Activated CD8-positive, alpha-beta T cell treated with anti-CD3 and anti-CD28 coated beads, Interleukin-2, amount 10 ng/mL, durations not matched to agents 7 days and 5 days (primary cell): Measurements from ENCODE around the gene PPP2R5A. TPM values are rescaled to one million over a fixed set of nuclear protein-coding genes. Genes with fewer than 3 reads are reported as not detected.
A peak's percentile ranks its signal among the peaks of the same experiment; 100 is the strongest.

Source experiments
- ATAC-seq: fragments of 150-1000 bp; cut with Tn5 transposase; one replicate; pipeline ENCODE4 v1.10.0; 2021; ENCODE audit warnings: moderate library complexity
- CTCF ChIA-PET: fragments of 350-600 bp; sonication (Branson Sonifier 250); formaldehyde crosslinking; loops from one replicate; lab custom pipeline; 2021; ENCODE audit warnings: antibody characterized with exemption; lab: Charles Lee
- POLR2A ChIA-PET: fragments of 350-600 bp; sonication (Branson Sonifier 250); formaldehyde crosslinking; loops from one replicate; lab custom pipeline; 2021; ENCODE audit warnings: antibody characterized with exemption; lab: Charles Lee
- DNase-seq: peaks from one replicate; pipeline ENCODE4 v3.0.0-alpha.2; 2020
- H3K27ac Mint-ChIP-seq: one replicate; pipeline ENCODE4 v1.8.0; 2021; ENCODE audit warnings: mild to moderate bottlenecking, mixed read lengths
- H3K27me3 Mint-ChIP-seq: one replicate; pipeline ENCODE4 v1.8.0; 2021; ENCODE audit warnings: low read depth, mixed read lengths
- H3K36me3 Mint-ChIP-seq: one replicate; pipeline ENCODE4 v1.8.0; 2021; ENCODE audit warnings: low read depth, mixed read lengths
- H3K4me1 Mint-ChIP-seq: one replicate; pipeline ENCODE4 v1.8.0; 2021; ENCODE audit warnings: low read depth, mixed read lengths
- H3K4me3 Mint-ChIP-seq: one replicate; pipeline ENCODE4 v1.8.0; 2021; ENCODE audit warnings: mild to moderate bottlenecking, mixed read lengths
- H3K9me3 Mint-ChIP-seq: one replicate; pipeline ENCODE4 v1.8.0; 2022; ENCODE audit warnings: mixed read lengths; ENCODE audit not compliant: insufficient read depth
- total RNA-seq, 2 experiments: library from RNA; stranded (reverse); gene quantifications; one replicate each; pipeline ENCODE4 v1.2.3, GENCODE V29; 2021

Gene PPP2R5A
- total RNA-seq, 2 experiments from 2014 or later: 66.7 to 72.3 TPM

- no peak for ATAC-seq
- H3K36me3 Mint-ChIP-seq: no peaks in the 10 kb centered on the region
- no peak for DNase-seq
- H3K4me3 Mint-ChIP-seq: no peak overlapping the region
- ChIA-PET POLR2A (interaction anchor here (0.6 to 1.4 kb wide), 3 partner anchors 16 to 19 kb away, joined by 3 to 4 read pairs (median 3); no protein-coding TSS in a partner anchor), CTCF (interaction anchor here (0.6 to 2.3 kb wide), 3 partner anchors 17 to 231 kb away, joined by 3 to 5 read pairs (median 3); partner anchors contain the start of genes DTL and INTS7)
- peaks cover 23% of the 10 kb centered on the region for H3K27me3 Mint-ChIP-seq
- peaks cover 7% of the 10 kb centered on the region for H3K4me1 Mint-ChIP-seq
- H3K9me3 Mint-ChIP-seq: no peaks in the 10 kb centered on the region
- no peak overlapping the region for H3K27ac Mint-ChIP-seq
Measured at GRCh38 chr1:212267017-212267416, 18.2 kb upstream of the PPP2R5A start.

GRCh38 chr1:212267460-212267859 is 17.8 kb upstream of the PPP2R5A start:
- DNase-seq (no peak), ATAC-seq (no peak)
- ChIA-PET POLR2A (interaction anchor here (0.6 to 1.4 kb wide), 2 partner anchors 17 to 19 kb away, joined by 3 to 4 read pairs; no protein-coding TSS in a partner anchor), CTCF (interaction anchor here (0.6 to 0.9 kb wide), 2 partner anchors 98 to 232 kb away, joined by 3 read pairs; partner anchors contain the start of genes DTL and INTS7)
- H3K4me3 Mint-ChIP-seq: no peak overlapping the region
- H3K9me3 Mint-ChIP-seq: no peaks in the 10 kb centered on the region
- H3K4me1 Mint-ChIP-seq: peaks cover 6% of the 10 kb centered on the region
- peaks cover 23% of the 10 kb centered on the region for H3K27me3 Mint-ChIP-seq
- no peak overlapping the region for H3K27ac Mint-ChIP-seq
- H3K36me3 Mint-ChIP-seq: no peaks in the 10 kb centered on the region

- Mint-ChIP-seq H3K36me3 (no peaks in the 10 kb centered on the region), H3K4me1 (peaks cover 6% of the 10 kb centered on the region)
- CTCF ChIA-PET: interaction anchor here (0.6 to 2.6 kb wide), 5 partner anchors 13 to 328 kb away, joined by 3 to 7 read pairs (median 4); no protein-coding TSS in a partner anchor
Measured at GRCh38 chr1:212269306-212269705, 15.9 kb upstream of the PPP2R5A start.

DNA sequence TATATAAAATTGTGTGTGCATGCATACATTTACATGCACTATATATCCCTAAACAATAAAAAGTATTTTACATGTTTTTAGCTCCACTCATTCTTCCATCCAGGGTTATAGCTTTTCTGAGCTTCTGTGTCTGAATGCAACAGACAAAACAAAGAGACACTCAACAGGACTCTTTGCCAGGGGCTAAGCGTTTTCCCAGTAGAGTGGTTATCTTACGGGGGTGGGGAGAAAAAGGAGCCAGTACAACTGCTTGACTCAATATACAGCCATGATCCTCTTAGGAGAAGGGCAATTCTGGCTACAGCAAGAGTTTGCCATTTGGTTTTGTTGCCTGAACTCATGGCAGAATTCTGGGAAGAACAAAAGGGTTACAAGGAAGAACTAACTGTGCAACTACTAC is 14.6 kb upstream of the PPP2R5A start:
- ATAC-seq: no peak
- Mint-ChIP-seq H3K4me1 (peaks cover 6% of the 10 kb centered on the region), H3K36me3 (no peaks in the 10 kb centered on the region), H3K9me3 (no peaks in the 10 kb centered on the region), H3K27me3 (peaks cover 21% of the 10 kb centered on the region), H3K27ac (no peak overlapping the region), H3K4me3 (no peak overlapping the region)
- ChIA-PET POLR2A (interaction anchor here (2.4 kb wide), 1 partner anchor 13 kb away, joined by 11 read pairs; no protein-coding TSS in a partner anchor), CTCF (interaction anchor here (1.2 to 2.6 kb wide), 4 partner anchors 9 to 200 kb away, joined by 3 to 7 read pairs (median 4); no protein-coding TSS in a partner anchor)
- no peak for DNase-seq

More at GRCh38 chr1:212269306-212269705, 15.9 kb upstream of the PPP2R5A start:
- peaks cover 23% of the 10 kb centered on the region for H3K27me3 Mint-ChIP-seq
- ATAC-seq (no peak), DNase-seq (no peak)
- no peak overlapping the region for H3K27ac Mint-ChIP-seq
- no peaks in the 10 kb centered on the region for H3K9me3 Mint-ChIP-seq
- H3K4me3 Mint-ChIP-seq: no peak overlapping the region
- POLR2A ChIA-PET: interaction anchor here (2.4 kb wide), 1 partner anchor 15 kb away, joined by 11 read pairs; no protein-coding TSS in a partner anchor

DNA sequence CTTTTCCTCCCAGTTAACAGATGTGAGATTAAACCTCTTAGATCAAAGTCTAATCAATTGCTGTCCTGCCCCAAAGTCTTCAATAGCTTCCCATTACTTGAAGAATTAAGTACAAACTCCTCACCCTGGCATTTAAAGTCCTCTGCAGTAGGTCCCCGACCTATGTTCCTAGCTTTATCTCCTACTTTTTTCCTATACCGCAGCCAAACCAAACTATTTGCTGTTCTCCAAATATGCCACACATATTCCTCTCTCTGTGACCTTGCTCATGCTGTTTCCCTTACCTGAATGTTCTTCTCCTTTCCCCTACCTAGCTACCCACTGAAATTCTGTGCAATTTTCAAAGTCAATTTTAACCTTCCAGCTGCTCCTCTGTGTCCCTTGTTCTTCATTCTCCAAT is 14.0 kb upstream of the PPP2R5A start:
- ChIA-PET CTCF (interaction anchor here (0.9 to 1.8 kb wide), 3 partner anchors 10 to 206 kb away, joined by 3 to 4 read pairs (median 3); no protein-coding TSS in a partner anchor), POLR2A (interaction anchor here (2.4 kb wide), 1 partner anchor 13 kb away, joined by 11 read pairs; no protein-coding TSS in a partner anchor)
- Mint-ChIP-seq H3K4me3 (no peak overlapping the region), H3K4me1 (peaks cover 6% of the 10 kb centered on the region), H3K27ac (no peak overlapping the region), H3K27me3 (peaks cover 21% of the 10 kb centered on the region), H3K36me3 (no peaks in the 10 kb centered on the region), H3K9me3 (no peaks in the 10 kb centered on the region)
- no peak for ATAC-seq
- DNase-seq: no peak

DNA sequence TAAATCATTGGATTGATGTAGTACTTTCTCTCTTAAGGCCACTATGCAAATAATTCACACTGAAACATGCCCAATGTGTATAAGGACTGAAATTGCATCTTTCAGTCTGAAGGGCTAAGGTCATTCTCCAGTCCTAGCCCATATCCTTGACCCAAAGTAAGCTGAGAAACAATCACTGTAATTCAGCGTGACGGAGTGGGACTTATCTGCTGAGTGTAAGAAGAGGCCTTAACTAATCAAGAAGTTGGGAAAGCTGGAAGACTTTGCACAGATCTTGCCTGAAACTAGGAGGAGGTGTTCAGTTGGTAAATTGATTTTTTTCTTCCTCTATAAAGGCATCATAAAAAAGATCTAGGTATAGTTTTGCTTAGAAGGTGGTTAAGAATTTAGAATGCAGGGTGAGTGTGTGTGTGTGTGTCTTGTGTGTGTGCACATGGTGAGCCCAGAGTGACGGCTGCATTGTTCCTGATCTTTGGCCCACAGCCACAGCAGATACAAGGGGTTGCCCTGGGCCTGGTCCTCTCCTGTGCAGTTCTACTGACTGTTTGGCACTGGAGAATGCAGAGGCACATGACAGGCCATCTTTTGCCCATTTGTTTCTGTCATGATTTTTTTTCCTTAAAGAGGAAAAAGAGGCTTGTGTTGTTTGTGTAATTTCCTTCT is 13.3 kb upstream of the PPP2R5A start:
- no peak overlapping the region for H3K4me3 Mint-ChIP-seq
- ChIA-PET CTCF (interaction anchor here (0.9 to 1.8 kb wide), 3 partner anchors 11 to 205 kb away, joined by 3 to 4 read pairs (median 3); no protein-coding TSS in a partner anchor), POLR2A (interaction anchor here (1.2 kb wide), 1 partner anchor 15 kb away, joined by 3 read pairs; no protein-coding TSS in a partner anchor)

GRCh38 chr1:212281590-212281989 is 3.6 kb upstream of the PPP2R5A start:
- H3K27ac Mint-ChIP-seq: no peak overlapping the region

More for the DNA sequence above, 13.3 kb upstream of the PPP2R5A start:
- DNase-seq: no peak
- Mint-ChIP-seq H3K27me3 (peaks cover 19% of the 10 kb centered on the region), H3K4me1 (peaks cover 6% of the 10 kb centered on the region), H3K27ac (no peak overlapping the region), H3K9me3 (no peaks in the 10 kb centered on the region), H3K36me3 (no peaks in the 10 kb centered on the region)
- no peak for ATAC-seq

DNA sequence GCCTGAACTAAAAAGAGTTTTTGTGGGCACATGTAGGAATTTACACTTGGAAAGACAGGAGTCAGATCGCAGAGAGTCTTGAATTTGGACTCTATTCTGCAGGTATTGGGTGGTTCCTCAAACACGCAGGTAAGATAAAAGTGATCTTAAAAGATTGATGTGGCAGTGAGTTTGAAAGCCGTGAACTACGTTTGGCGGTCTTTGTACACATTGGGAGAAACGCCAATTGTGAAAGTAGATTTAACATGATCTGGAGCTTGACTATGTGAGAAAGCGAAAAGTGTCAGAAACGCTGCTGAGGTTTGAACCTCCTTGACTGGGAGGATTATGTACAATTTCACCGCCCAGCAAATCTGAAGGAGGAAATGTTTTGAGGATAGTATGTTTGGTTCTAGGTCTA is 1.5 kb upstream of the PPP2R5A start:
- POLR2A ChIA-PET: interaction anchor here (1.0 to 2.1 kb wide), 4 partner anchors 14 to 236 kb away, joined by 3 to 11 read pairs (median 4); no protein-coding TSS in a partner anchor
- H3K4me1 Mint-ChIP-seq: peaks cover 28% of the 10 kb centered on the region
- ATAC-seq: no peak

More at GRCh38 chr1:212281590-212281989, 3.6 kb upstream of the PPP2R5A start:
- Mint-ChIP-seq H3K9me3 (no peaks in the 10 kb centered on the region), H3K36me3 (peaks cover 9% of the 10 kb centered on the region), H3K4me1 (peaks cover 18% of the 10 kb centered on the region), H3K4me3 (no peak overlapping the region), H3K27me3 (peaks cover 1% of the 10 kb centered on the region)
- POLR2A ChIA-PET: no interaction called here
- no peak for ATAC-seq
- CTCF ChIA-PET: no interaction called here
- DNase-seq: no peak

GRCh38 chr1:212284332-212284743 is 872 bp upstream of the PPP2R5A start:
- Mint-ChIP-seq H3K4me3 (peak overlapping the region; percentile 99), H3K4me1 (peaks cover 32% of the 10 kb centered on the region), H3K36me3 (peaks cover 23% of the 10 kb centered on the region), H3K9me3 (no peaks in the 10 kb centered on the region), H3K27me3 (no peaks in the 10 kb centered on the region), H3K27ac (peak overlapping the region; percentile 99)
- POLR2A ChIA-PET: interaction anchor here (0.6 to 2.1 kb wide), 11 partner anchors 8 to 249 kb away, joined by 3 to 11 read pairs (median 3); partner anchors contain the start of genes DTL and INTS7
- DNase-seq (no peak), ATAC-seq (no peak)
- CTCF ChIA-PET: interaction anchor here (0.7 to 1.8 kb wide), 16 partner anchors 10 to 604 kb away, joined by 3 to 13 read pairs (median 4); partner anchors contain the start of genes DTL and INTS7

More for the DNA sequence above, 1.5 kb upstream of the PPP2R5A start:
- H3K27ac Mint-ChIP-seq: peak overlapping the region; percentile 99
- DNase-seq: peak; percentile 31
- no peaks in the 10 kb centered on the region for H3K9me3 Mint-ChIP-seq
- H3K27me3 Mint-ChIP-seq: no peaks in the 10 kb centered on the region
- H3K36me3 Mint-ChIP-seq: peaks cover 20% of the 10 kb centered on the region
- CTCF ChIA-PET: interaction anchor here (0.7 to 1.8 kb wide), 11 partner anchors 11 to 586 kb away, joined by 3 to 13 read pairs (median 4); partner anchors contain the start of genes DTL and INTS7
- peak overlapping the region; percentile 99 for H3K4me3 Mint-ChIP-seq

DNA sequence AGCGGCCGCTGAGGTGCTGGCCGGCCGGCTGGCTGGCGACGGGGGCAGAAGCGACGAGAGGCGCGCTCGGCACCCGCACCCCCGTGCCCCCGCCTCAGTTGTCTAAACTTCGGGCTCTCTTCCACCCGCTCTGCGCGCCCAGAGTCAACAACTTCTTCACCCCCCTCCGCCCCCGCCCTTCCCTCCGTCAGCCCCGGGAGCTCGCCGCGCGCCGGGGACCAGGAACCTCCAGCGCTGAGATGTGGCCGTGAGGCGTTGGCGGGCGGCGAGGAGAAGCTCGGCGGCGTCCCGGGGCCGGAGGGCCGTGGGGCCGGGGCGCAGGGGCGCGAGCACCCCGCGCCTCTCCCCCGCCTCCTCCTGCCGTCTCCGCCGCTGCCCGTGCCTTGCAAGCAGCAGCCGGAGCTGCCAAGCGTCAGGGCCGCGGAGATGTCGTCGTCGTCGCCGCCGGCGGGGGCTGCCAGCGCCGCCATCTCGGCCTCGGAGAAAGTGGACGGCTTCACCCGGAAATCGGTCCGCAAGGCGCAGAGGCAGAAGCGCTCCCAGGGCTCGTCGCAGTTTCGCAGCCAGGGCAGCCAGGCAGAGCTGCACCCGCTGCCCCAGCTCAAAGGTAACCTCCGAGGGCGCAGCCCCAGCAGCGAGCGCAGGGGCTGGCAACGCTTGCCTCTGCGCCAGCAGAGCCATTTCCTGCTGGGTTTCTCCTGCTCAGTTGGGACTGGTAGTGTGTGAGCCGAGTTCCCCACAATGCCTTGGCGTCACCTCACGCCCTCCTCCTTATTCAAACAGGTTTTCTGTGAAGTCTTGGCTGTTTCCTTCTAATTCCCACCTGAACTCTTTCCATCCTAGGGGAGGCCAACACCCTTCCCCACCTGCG is 710 bp downstream of the PPP2R5A start:
- Mint-ChIP-seq H3K27me3 (no peaks in the 10 kb centered on the region), H3K4me3 (peak overlapping the region; percentile 99), H3K36me3 (peaks cover 29% of the 10 kb centered on the region), H3K4me1 (peaks cover 46% of the 10 kb centered on the region), H3K9me3 (no peaks in the 10 kb centered on the region), H3K27ac (peak overlapping the region; percentile 99)
- DNase-seq: peak; percentile 78
- peak; percentile 15 for ATAC-seq
- CTCF ChIA-PET: interaction anchor here (0.7 to 3.7 kb wide), 17 partner anchors 24 to 608 kb away, joined by 3 to 28 read pairs (median 5); partner anchors contain the start of genes DTL and INTS7
- POLR2A ChIA-PET: interaction anchor here (0.5 to 2.4 kb wide), 19 partner anchors 14 to 590 kb away, joined by 3 to 24 read pairs (median 4); partner anchors contain the start of genes DTL, INTS7, NENF and PACC1
